ENCODE results near the gene METRNL.

The METRNL gene

DNA sequence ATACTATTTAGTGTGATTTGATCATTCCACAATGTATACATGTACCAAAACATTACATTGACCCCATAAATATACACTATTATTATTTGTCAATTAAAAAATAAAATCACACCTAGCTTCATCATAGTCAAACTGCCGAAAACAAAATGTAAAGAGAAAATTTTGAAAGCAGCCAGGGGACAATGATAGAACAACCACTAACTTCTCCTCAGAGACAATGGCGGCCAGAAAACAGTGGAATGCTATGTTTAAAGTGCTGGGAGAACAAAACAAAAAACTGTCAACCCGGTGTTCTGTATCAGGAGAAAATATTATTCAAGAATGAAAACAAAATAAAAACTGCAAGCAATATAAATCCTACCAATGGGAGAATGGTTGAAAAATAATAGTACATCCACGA, 63.2 kb downstream of the METRNL start:
- DNase-seq (ENCODE audit: low spot score) = no peak

DNA sequence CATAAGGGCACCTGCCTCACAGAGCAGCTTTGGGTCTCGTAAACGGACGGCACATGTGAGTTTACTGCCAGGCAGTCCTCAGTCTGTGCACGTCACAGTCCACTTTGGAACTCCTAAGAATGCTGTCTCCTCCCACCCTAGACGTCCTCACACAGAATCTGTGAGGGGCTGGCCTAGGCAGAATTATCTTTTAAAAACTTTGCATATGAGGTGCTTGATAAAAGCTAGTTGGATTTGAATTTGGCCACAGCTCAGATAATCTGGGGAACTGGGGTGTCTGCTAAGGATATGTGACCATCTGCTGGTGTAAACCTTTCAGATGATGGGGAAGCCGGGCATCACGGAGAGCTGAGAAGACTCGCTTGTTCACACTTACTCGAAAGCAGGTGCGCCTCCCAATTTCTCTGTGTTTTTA, 64.4 kb downstream of the METRNL start:
- no peak for DNase-seq (ENCODE audit: low spot score)
